ENCODE measurements around the gene STRIT1. TPM values are rescaled to one million over a fixed set of nuclear protein-coding genes. Genes with fewer than 3 reads are reported as not detected.

Gene STRIT1
- total RNA-seq, 1 donor from 2014 or later: not detected

DNA sequence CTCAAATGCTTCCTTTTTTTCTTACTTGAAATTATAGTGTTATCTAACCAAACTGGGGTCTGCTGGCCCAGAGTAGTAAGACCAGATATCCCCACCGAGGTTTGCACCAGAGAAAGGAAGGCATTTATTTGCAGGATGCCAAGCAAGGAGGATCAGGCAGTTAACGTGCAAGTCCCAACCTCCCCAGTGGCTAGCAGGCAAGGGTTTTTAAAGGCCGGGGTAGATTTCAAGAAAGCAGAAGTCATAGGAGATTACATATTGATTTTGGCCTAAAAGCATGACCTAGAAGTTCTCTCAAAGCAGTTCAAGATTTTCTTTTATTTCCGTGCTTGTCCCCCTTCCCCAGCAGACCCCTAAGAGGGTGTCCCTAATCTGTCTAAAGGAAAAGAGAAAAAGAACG is 32.8 kb upstream of the STRIT1 start:
- Mint-ChIP-seq H3K9me3 (no peaks in the 10 kb centered on the region), H3K27me3 (ENCODE audit: insufficient read depth) (peaks cover 1% of the 10 kb centered on the region), H3K4me3 (no peak overlapping the region), H3K27ac (no peak overlapping the region), H3K36me3 (ENCODE audit: low read depth) (no peaks in the 10 kb centered on the region), H3K4me1 (ENCODE audit: low read depth) (no peaks in the 10 kb centered on the region)
- no peak for DNase-seq (ENCODE audit: low spot score)
- intact Hi-C loops (cut with micrococcal nuclease): no loop called here

DNA sequence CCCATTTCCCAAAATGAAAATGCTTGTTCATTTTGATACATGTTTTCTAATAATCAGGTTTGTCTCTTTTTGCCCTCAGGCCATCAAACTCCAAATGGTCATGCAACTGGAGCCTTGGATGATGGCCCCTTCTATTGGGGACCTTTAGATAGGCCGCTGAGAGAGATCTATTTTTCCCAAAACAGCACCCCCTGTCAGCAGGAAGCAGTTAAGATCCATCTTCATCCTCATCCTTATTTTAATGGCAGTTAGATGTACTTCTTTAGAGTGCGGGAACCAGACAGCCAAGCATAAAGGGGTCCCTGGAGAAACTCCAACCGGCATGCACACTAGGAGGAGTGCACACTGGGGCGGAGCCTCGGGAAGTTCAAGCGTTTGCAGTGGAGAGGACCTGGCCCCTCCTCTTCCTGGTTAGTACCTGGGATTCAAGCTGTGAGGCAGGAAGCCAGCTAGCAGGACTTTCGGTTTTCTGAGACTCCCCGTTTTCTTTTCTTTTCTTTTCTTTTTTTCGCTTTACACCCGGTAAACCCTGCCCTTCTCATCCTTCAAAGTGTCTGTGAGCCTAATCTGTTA is 31.9 kb upstream of the STRIT1 start:
- intact Hi-C loops (cut with micrococcal nuclease): no loop called here
- Mint-ChIP-seq H3K27me3 (ENCODE audit: insufficient read depth) (peaks cover 1% of the 10 kb centered on the region), H3K9me3 (no peaks in the 10 kb centered on the region), H3K27ac (no peak overlapping the region), H3K36me3 (ENCODE audit: low read depth) (no peaks in the 10 kb centered on the region), H3K4me1 (ENCODE audit: low read depth) (no peaks in the 10 kb centered on the region), H3K4me3 (no peak overlapping the region)
- DNase-seq (ENCODE audit: low spot score): no peak

DNA sequence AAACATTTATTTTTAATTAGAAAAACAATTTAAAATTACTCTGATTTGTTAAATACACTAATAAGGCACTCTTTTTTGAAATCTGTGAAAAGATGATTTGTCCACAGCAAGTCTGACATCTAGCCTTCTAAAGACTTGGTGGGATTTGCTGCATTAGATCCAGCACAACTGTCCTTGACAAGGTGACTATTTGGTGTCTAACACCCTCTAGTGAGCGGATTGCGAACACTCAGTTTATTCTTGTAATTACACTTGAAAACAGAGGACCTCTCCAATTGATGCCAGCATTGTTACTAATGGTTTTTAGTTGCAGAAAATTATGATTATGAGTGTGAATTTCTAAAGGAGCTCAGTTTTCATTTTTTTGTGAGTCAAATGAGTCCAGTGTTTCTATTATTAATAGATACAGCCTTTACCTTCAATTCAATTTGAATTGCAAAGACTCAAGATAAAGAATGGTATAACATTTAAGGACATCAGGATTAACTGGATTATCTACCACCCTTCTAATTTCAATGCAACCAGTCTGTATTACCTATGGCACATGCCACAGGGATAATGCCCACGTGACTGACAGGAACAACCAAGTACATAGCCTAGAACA is 29.7 kb upstream of the STRIT1 start:
- Mint-ChIP-seq H3K36me3 (ENCODE audit: low read depth) (no peaks in the 10 kb centered on the region), H3K27me3 (ENCODE audit: insufficient read depth) (no peaks in the 10 kb centered on the region), H3K4me1 (ENCODE audit: low read depth) (no peaks in the 10 kb centered on the region), H3K27ac (no peak overlapping the region), H3K4me3 (no peak overlapping the region), H3K9me3 (no peaks in the 10 kb centered on the region)
- no peak for DNase-seq (ENCODE audit: low spot score)
- intact Hi-C loops (cut with micrococcal nuclease): no loop called here

DNA sequence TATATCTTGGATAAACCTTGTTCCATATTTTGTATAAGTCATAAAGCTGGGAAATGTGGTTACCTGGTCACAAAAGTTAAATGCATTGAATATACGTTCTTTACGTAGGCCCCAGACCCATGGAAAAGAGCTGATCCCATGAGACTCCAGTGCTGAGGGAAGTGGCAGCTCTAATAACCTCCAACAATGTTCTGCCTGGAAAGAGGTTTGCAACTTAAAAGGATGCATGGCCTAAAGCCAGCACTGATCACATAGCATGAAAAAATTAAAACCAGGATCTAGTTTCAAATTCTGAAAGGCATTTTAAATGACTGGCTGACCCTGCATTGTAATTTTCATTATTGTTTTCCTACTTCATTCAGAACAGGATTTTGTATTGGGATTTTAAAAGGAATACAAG is 27.9 kb upstream of the STRIT1 start:
- intact Hi-C loops (cut with micrococcal nuclease): no loop called here
- DNase-seq (ENCODE audit: low spot score): no peak
- no peaks in the 10 kb centered on the region for H3K9me3 Mint-ChIP-seq
- H3K27me3 Mint-ChIP-seq (ENCODE audit: insufficient read depth): no peaks in the 10 kb centered on the region
- H3K36me3 Mint-ChIP-seq (ENCODE audit: low read depth): no peaks in the 10 kb centered on the region
- no peak overlapping the region for H3K4me3 Mint-ChIP-seq
- H3K27ac Mint-ChIP-seq: no peak overlapping the region
- H3K4me1 Mint-ChIP-seq (ENCODE audit: low read depth): no peaks in the 10 kb centered on the region

DNA sequence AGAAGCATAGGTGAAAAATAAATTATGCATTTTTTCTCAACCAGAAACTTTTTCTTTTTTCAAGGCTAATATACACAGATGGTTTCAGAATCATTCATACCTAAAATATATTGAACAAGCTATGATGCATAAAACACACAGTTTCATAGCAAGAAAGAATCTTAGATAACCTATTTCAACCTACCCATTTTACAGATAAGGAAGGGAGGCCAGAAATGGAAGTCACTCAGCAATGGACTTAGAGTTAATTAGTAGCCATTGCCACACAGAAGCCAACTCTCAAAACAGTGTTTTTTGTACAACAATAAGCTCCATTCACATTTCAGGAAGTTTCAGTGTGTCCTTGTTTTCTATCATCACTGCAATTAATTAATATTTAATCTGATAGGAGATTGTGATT is 27.5 kb upstream of the STRIT1 start:
- Mint-ChIP-seq H3K27ac (no peak overlapping the region), H3K27me3 (ENCODE audit: insufficient read depth) (no peaks in the 10 kb centered on the region), H3K4me1 (ENCODE audit: low read depth) (no peaks in the 10 kb centered on the region), H3K9me3 (no peaks in the 10 kb centered on the region), H3K4me3 (no peak overlapping the region), H3K36me3 (ENCODE audit: low read depth) (no peaks in the 10 kb centered on the region)
- DNase-seq (ENCODE audit: low spot score): no peak
- intact Hi-C loops (cut with micrococcal nuclease): no loop called here

DNA sequence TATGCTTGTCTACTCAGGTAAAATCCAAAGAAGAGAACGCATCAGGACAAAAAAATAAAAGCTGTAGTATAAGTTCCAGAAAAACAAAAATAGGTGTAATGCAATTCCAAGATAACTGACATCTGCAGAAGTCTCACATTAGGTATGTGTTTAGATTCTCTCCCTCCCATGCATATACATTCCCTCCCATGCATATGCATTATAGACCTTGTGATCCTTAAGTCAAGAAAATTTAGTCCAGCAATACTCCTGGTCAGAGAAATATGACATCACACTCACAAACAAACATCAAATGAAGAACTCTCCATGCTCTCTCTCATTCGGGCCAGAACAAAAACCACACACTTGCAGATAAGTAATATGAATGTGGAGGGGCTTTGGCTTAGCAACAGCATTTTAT is 25.3 kb upstream of the STRIT1 start:
- Mint-ChIP-seq H3K27me3 (ENCODE audit: insufficient read depth) (no peaks in the 10 kb centered on the region), H3K4me3 (no peak overlapping the region), H3K4me1 (ENCODE audit: low read depth) (no peaks in the 10 kb centered on the region), H3K9me3 (no peaks in the 10 kb centered on the region), H3K36me3 (ENCODE audit: low read depth) (no peaks in the 10 kb centered on the region), H3K27ac (no peak overlapping the region)
- no peak for DNase-seq (ENCODE audit: low spot score)
- intact Hi-C loops (cut with micrococcal nuclease): no loop called here

DNA sequence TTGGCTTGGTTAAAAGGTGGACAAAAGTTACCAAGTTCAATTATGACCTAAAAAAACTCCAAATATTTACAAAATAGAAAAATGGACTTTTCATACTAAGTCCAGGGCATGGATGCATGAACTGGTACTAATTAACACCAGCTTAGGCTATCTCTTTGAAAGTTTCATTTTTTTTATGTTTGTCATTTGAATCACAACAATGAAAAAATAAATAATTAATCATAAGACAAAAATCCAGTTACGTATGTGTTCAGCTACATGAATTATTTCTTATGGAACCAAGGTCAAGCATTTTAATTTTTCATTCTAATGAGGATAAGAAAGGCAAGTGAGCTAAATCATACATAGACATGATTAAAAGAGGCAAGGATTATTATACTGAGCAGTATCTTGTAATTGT is 23.7 kb upstream of the STRIT1 start:
- H3K4me3 Mint-ChIP-seq: no peak overlapping the region
- no peaks in the 10 kb centered on the region for H3K36me3 Mint-ChIP-seq (ENCODE audit: low read depth)
- no peaks in the 10 kb centered on the region for H3K9me3 Mint-ChIP-seq
- H3K4me1 Mint-ChIP-seq (ENCODE audit: low read depth): no peaks in the 10 kb centered on the region
- DNase-seq (ENCODE audit: low spot score): no peak
- intact Hi-C loops (cut with micrococcal nuclease): no loop called here
- H3K27ac Mint-ChIP-seq: no peak overlapping the region
- peaks cover 2% of the 10 kb centered on the region for H3K27me3 Mint-ChIP-seq (ENCODE audit: insufficient read depth)

DNA sequence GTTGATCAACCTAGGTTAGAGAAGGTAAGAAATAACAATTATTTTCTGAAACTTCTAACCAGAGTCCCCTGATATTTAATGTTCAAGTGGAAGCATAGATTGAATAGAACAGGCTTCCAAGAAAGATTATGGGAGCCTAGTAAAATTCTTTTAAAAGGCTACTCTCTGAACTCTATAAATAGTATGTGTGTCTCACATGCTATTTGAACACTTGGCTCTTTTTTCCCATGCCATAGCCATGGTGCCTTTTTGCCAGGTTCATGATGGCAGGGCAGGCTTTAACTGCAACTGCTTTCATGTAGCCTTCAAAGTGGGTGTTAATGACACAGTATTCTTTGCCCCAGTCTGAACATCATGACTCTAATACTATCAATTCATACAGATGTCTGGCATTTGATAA is 22.9 kb upstream of the STRIT1 start:
- H3K27me3 Mint-ChIP-seq (ENCODE audit: insufficient read depth): peaks cover 2% of the 10 kb centered on the region
- H3K27ac Mint-ChIP-seq: no peak overlapping the region
- no peaks in the 10 kb centered on the region for H3K4me1 Mint-ChIP-seq (ENCODE audit: low read depth)
- intact Hi-C loops (cut with micrococcal nuclease): no loop called here
- no peak for DNase-seq (ENCODE audit: low spot score)
- no peaks in the 10 kb centered on the region for H3K9me3 Mint-ChIP-seq
- H3K4me3 Mint-ChIP-seq: no peak overlapping the region
- H3K36me3 Mint-ChIP-seq (ENCODE audit: low read depth): no peaks in the 10 kb centered on the region

DNA sequence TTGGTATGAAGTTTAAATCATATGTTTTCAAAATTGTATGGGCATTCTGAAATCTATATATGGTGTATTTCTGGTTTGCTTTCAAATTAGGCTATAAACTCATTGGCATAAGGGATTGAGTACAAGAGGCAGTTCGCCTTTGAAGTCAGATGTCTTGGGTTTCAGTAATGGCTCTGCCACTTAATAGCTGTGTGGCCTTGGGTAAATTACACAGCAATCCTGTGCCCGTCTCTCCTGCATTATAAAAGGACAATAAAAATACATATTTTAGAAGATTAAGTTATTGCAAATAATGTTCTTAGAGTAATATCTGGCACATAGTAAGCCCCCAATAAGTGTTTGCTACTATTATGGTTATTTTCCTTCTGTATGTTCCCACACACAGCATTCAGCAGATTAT is 20.4 kb upstream of the STRIT1 start:
- H3K4me1 Mint-ChIP-seq (ENCODE audit: low read depth): no peaks in the 10 kb centered on the region
- no peak overlapping the region for H3K27ac Mint-ChIP-seq
- no peak overlapping the region for H3K4me3 Mint-ChIP-seq
- intact Hi-C loops (cut with micrococcal nuclease): no loop called here
- no peak for DNase-seq (ENCODE audit: low spot score)
- H3K9me3 Mint-ChIP-seq: no peaks in the 10 kb centered on the region
- no peaks in the 10 kb centered on the region for H3K36me3 Mint-ChIP-seq (ENCODE audit: low read depth)
- peaks cover 2% of the 10 kb centered on the region for H3K27me3 Mint-ChIP-seq (ENCODE audit: insufficient read depth)

DNA sequence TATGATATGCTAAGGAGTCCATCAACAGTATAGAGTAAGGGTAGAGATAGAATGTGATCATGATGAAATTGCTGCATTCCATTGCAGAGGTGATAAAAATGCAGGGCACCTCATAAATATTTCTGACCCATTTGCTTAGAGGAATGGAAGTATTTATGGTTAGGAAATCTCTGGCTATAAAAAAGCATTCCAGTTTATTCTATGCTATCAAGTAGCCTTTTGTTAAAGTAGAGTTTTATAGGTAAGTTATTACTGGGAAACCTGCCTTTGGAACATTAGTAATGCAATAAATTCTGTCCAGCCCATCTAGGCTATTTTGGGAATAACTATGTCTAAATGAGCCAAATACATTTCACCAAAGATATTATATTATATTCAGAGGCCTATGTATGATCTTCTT is 19.8 kb upstream of the STRIT1 start:
- Mint-ChIP-seq H3K27ac (no peak overlapping the region), H3K36me3 (ENCODE audit: low read depth) (no peaks in the 10 kb centered on the region), H3K9me3 (no peaks in the 10 kb centered on the region), H3K4me1 (ENCODE audit: low read depth) (no peaks in the 10 kb centered on the region), H3K27me3 (ENCODE audit: insufficient read depth) (peaks cover 2% of the 10 kb centered on the region), H3K4me3 (no peak overlapping the region)
- intact Hi-C loops (cut with micrococcal nuclease): no loop called here
- no peak for DNase-seq (ENCODE audit: low spot score)

DNA sequence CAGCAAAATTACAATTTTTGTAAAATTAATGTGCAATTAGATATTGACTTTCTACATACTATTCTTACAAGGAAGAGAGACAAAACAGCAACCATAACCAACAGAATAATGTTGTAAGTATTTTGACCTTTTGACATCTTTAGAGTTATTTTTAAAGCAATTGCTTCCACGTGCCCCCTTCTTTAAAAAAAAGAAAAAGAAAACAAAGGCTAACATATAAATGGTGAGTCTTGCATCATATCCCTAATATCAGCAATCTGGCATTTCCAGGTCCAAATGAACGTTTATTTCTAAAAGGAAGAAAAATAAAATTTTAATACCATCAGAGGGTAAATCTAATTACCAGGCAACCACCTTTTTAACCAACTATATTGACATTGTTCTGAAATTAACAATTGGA is 19.3 kb upstream of the STRIT1 start:
- no peaks in the 10 kb centered on the region for H3K4me1 Mint-ChIP-seq (ENCODE audit: low read depth)

DNA sequence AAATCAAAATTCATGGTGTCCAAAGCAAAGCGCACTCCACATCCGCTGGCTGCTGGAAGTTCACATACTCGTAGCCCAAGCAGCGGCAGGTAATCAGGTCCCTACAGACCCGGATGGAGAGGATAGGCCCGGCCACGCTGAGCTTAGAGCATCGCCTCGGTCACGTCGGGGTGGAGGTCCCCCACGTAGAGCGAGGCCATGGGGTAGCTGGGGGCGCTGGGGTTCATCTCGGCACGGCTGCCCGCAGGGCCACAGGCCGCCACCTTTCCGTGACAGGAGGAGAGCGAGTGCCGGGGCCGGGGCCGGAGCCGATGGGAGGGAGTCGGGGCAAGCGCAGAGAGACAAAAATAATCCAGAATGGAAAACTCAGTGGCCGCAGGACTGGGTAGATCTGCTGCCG is 16.1 kb upstream of the STRIT1 start:
- H3K4me1 Mint-ChIP-seq (ENCODE audit: low read depth): no peaks in the 10 kb centered on the region
- no peak for DNase-seq (ENCODE audit: low spot score)
- peaks cover 2% of the 10 kb centered on the region for H3K27me3 Mint-ChIP-seq (ENCODE audit: insufficient read depth)
- no peaks in the 10 kb centered on the region for H3K36me3 Mint-ChIP-seq (ENCODE audit: low read depth)
- no peak overlapping the region for H3K27ac Mint-ChIP-seq
- intact Hi-C loops (cut with micrococcal nuclease): no loop called here
- no peaks in the 10 kb centered on the region for H3K9me3 Mint-ChIP-seq
- no peak overlapping the region for H3K4me3 Mint-ChIP-seq

More for the DNA sequence above, 19.3 kb upstream of the STRIT1 start:
- no peak for DNase-seq (ENCODE audit: low spot score)
- no peaks in the 10 kb centered on the region for H3K9me3 Mint-ChIP-seq
- H3K27ac Mint-ChIP-seq: no peak overlapping the region
- H3K36me3 Mint-ChIP-seq (ENCODE audit: low read depth): no peaks in the 10 kb centered on the region
- H3K4me3 Mint-ChIP-seq: no peak overlapping the region
- H3K27me3 Mint-ChIP-seq (ENCODE audit: insufficient read depth): peaks cover 2% of the 10 kb centered on the region
- intact Hi-C loops (cut with micrococcal nuclease): no loop called here

DNA sequence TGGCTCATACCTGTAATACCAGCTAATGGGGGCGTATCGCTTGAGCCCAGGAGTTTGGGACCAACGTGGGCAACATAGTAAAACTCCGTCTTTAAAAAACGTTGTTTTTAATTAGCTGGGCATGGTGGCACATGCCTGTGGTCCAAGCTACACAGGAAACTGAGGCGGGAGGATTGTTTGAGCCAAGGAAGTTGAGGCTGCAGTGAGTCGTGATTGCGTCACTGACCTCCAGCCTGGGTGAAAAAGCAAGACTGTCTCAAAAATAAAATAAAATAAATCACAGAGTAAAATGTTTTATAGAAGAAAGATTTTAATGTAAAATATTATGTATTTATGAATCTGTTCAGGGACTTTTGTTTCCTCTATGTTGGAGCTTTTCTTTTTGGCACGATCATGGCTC is 15.3 kb upstream of the STRIT1 start:
- Mint-ChIP-seq H3K9me3 (no peaks in the 10 kb centered on the region), H3K27me3 (ENCODE audit: insufficient read depth) (peaks cover 2% of the 10 kb centered on the region)

DNA sequence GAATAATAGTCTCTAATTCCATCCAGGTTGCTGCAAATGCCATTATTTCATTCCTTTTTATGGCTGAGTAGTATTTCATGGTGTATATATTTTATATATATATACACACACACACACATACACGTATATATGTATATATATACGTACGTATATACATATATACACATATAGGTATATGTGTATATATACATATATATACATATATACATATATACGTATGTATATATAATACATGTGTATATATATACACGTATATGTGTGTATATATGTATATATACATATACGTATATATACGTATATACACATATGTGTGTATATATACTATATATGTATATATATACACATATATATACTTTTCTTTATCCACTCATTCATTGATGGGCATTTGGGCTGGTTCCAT is 13.7 kb upstream of the STRIT1 start:
- no peaks in the 10 kb centered on the region for H3K4me1 Mint-ChIP-seq (ENCODE audit: low read depth)
- no peaks in the 10 kb centered on the region for H3K36me3 Mint-ChIP-seq (ENCODE audit: low read depth)
- H3K9me3 Mint-ChIP-seq: no peaks in the 10 kb centered on the region
- no peak for DNase-seq (ENCODE audit: low spot score)
- no peak overlapping the region for H3K27ac Mint-ChIP-seq
- intact Hi-C loops (cut with micrococcal nuclease): no loop called here
- H3K4me3 Mint-ChIP-seq: no peak overlapping the region
- no peaks in the 10 kb centered on the region for H3K27me3 Mint-ChIP-seq (ENCODE audit: insufficient read depth)

More for the DNA sequence above, 15.3 kb upstream of the STRIT1 start:
- Mint-ChIP-seq H3K4me3 (no peak overlapping the region), H3K27ac (no peak overlapping the region), H3K36me3 (ENCODE audit: low read depth) (no peaks in the 10 kb centered on the region), H3K4me1 (ENCODE audit: low read depth) (no peaks in the 10 kb centered on the region)
- DNase-seq (ENCODE audit: low spot score): no peak
- intact Hi-C loops (cut with micrococcal nuclease): no loop called here

Data from activated T-helper 1 cell treated with anti-CD3 and anti-CD28 coated beads, Interleukin-12 subunit alpha, Interleukin-12 subunit beta, Interleukin-2, Interleukin-4 antibody, amounts not matched to agents 30 ng/mL and 10 ng/mL and 1 ng/mL, durations not matched to agents 14 hours and 24 hours and 36 hours (primary cell).